ENCODE results near the gene MACF1. TPM values are rescaled to one million over a fixed set of nuclear protein-coding genes. Genes with fewer than 3 reads are reported as not detected.

Gene MACF1
- total RNA-seq, 1 experiment from 2014 or later: 190 TPM

DNA sequence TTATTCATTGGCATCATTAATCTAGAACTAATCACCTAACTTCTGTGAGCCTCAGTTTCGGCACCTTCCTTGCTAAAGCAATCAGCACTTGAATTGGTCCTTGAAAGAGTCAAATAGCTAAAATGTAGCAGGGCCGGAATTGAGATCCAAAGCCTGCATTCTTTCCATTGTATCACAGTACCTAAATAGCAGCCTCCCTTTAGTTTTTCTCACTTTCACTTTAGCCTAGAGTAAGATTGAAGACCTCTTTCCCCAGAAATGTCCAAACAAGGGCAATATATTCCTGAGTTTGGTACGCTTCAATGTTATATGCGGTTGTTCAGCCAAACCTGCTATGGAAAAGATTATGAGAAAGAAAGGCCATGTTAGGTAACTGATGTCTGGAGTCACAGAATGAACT lies 165.1 kb downstream of the MACF1 start:
- Mint-ChIP-seq H3K9me3 (no peaks in the 10 kb centered on the region), H3K27me3 (ENCODE audit: low read depth) (no peaks in the 10 kb centered on the region), H3K27ac (peak overlapping the region in 2 of 3 experiments; percentile 49 to 61; a peak in 3 of 7 replicates), H3K4me3 (no peak overlapping the region), H3K4me1 (peaks cover 10 to 11% of the 10 kb centered on the region in 2 experiments), H3K36me3 (ENCODE audit: insufficient read depth in 1 of 3, low read depth in 3 of 3) (peaks cover 19 to 70% (median 60%) of the 10 kb centered on the region in 3 experiments)
- no peak for DNase-seq
- Histone ChIP-seq H4K5ac (ENCODE audit: insufficient read length, low read depth, low read length) (no peak overlapping the region), H3K9ac (ENCODE audit: extremely low read depth, insufficient read length, low read length) (no peak overlapping the region), H3K27ac (ENCODE audit: insufficient read length, low read depth, low read length) (no peak overlapping the region), H2BK15ac (ENCODE audit: low read depth, low read length) (no peak overlapping the region), H2BK20ac (ENCODE audit: low read depth, low read length, poor library complexity, severe bottlenecking) (no peak overlapping the region), H3K79me2 (ENCODE audit: insufficient read depth, low read length) (no peaks in the 10 kb centered on the region), H2BK12ac (ENCODE audit: insufficient read length, low read depth, low read length) (no peak overlapping the region), H2BK120ac (ENCODE audit: low read depth, low read length, poor library complexity, severe bottlenecking) (no peak overlapping the region), H3K79me1 (ENCODE audit: insufficient read depth, low read depth, low read length, poor library complexity, severe bottlenecking) (no peaks in the 10 kb centered on the region), H4K91ac (ENCODE audit: insufficient read length, low read depth, low read length) (no peak overlapping the region), H3K4me1 (ENCODE audit: insufficient read depth, low read length) (0 out of 2 replicates have a peak, but pooled peaks cover 4% of the 10 kb centered on the region), H2BK5ac (ENCODE audit: insufficient read length, low read length) (no peak overlapping the region), H4K8ac (replicated peaks; ENCODE audit: insufficient read length, low read depth, low read length) (no peak overlapping the region), H3K27me3 (ENCODE audit: insufficient read depth, low read length) (no peaks in the 10 kb centered on the region), H3K4me2 (ENCODE audit: insufficient read depth, insufficient read length, low read length) (no peak overlapping the region), H2AK5ac (ENCODE audit: insufficient read length, low read length) (no peak overlapping the region), H3K23ac (ENCODE audit: insufficient read length, low read depth, low read length) (no peak overlapping the region), H4K20me1 (ENCODE audit: control insufficient read depth, insufficient read depth, insufficient read length) (no peaks in the 10 kb centered on the region), H2AFZ (ENCODE audit: low read length) (no peak overlapping the region), H3K9me3 (ENCODE audit: control insufficient read depth, low read depth, low read length) (no peaks in the 10 kb centered on the region), H3T11ph (ENCODE audit: low read length) (no peak overlapping the region), H3K18ac (ENCODE audit: insufficient read length, low read depth, low read length) (no peak overlapping the region), H3K23me2 (ENCODE audit: insufficient read length, low read depth, low read length, poor library complexity, severe bottlenecking) (no peaks in the 10 kb centered on the region), H3K56ac (ENCODE audit: insufficient read length, low read depth, low read length) (no peak overlapping the region), H3K14ac (ENCODE audit: insufficient read depth, low read length) (no peak overlapping the region), H3K4ac (ENCODE audit: low read depth, low read length) (no peak overlapping the region)
- no CpG with 5 or more reads among the region's 4 CpGs for WGBS (ENCODE audit: extremely low coverage, insufficient read length, low lambda C conversion rate)
- TF ChIP-seq, protein P1, sequence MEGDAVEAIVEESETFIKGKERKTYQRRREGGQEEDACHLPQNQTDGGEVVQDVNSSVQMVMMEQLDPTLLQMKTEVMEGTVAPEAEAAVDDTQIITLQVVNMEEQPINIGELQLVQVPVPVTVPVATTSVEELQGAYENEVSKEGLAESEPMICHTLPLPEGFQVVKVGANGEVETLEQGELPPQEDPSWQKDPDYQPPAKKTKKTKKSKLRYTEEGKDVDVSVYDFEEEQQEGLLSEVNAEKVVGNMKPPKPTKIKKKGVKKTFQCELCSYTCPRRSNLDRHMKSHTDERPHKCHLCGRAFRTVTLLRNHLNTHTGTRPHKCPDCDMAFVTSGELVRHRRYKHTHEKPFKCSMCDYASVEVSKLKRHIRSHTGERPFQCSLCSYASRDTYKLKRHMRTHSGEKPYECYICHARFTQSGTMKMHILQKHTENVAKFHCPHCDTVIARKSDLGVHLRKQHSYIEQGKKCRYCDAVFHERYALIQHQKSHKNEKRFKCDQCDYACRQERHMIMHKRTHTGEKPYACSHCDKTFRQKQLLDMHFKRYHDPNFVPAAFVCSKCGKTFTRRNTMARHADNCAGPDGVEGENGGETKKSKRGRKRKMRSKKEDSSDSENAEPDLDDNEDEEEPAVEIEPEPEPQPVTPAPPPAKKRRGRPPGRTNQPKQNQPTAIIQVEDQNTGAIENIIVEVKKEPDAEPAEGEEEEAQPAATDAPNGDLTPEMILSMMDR (conservative IDR thresholded peaks at IDR 0.05): no peak
